ENCODE measurements around the gene OXTR. TPM values are rescaled to one million over a fixed set of nuclear protein-coding genes. Genes with fewer than 3 reads are reported as not detected.

The OXTR gene
- total RNA-seq, 4 donors from 2014 or later, result 0.20 TPM; not detected in 3

DNA sequence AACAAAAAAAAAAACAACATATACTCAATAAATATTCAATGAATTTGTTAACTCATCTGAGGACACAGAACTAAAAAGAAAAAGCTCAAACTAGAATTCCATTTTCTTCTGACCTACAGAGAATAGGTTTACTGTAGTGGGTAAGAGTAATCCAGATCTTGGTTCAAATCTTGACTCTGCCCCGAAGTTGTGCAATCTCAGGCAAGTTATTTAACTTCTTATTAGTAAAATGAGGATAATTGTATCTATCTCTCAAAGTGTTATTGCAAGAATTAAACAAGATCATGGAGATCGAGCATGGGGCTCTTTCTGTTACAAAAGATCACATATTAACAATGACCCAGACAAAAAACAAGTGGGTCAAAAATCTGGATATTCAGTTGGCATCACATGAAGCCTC lies 41.1 kb upstream of the OXTR start:
- in situ Hi-C loops (cut with MboI; ENCODE audit: low sequenced_read_pairs in 4 of 4) (no loop called here), intact Hi-C loops (cut with DNase I; ENCODE audit: low total_unique reads) (no loop called here)
- H3K4me3 ChIP-seq, result no peak overlapping the region
- H3K27me3 ChIP-seq, result no peaks in the 10 kb centered on the region
- no peak overlapping the region for H3K27ac ChIP-seq
- H3K36me3 ChIP-seq, result no peaks in the 10 kb centered on the region
- H3K9me3 ChIP-seq, result no peaks in the 10 kb centered on the region
- no peaks in the 10 kb centered on the region for H3K4me1 ChIP-seq
- DNase-seq (no peak), ATAC-seq (no peak)
- TF ChIP-seq CTCF (IDR thresholded peaks at IDR 0.05 in 4 of 5, conservative IDR thresholded peaks at IDR 0.05 in 1 of 5), result no peak
- TF ChIP-seq POLR2A (IDR thresholded peaks at IDR 0.05), result no peak

GRCh38 chr3:8805774-8806173 lies 36.4 kb upstream of the OXTR start:
- no peak for ATAC-seq
- Histone ChIP-seq H3K27me3 (no peaks in the 10 kb centered on the region), H3K4me1 (no peaks in the 10 kb centered on the region), H3K27ac (no peak overlapping the region), H3K9me3 (no peaks in the 10 kb centered on the region), H3K36me3 (no peaks in the 10 kb centered on the region), H3K4me3 (no peak overlapping the region)
- no peak for DNase-seq
- intact Hi-C loops (cut with DNase I; ENCODE audit: low total_unique reads), result no loop called here
- in situ Hi-C loops (cut with MboI; ENCODE audit: low sequenced_read_pairs in 4 of 4), result no loop called here
- TF ChIP-seq CTCF (IDR thresholded peaks at IDR 0.05 in 4 of 5, conservative IDR thresholded peaks at IDR 0.05 in 1 of 5) (no peak), POLR2A (IDR thresholded peaks at IDR 0.05) (no peak)

DNA sequence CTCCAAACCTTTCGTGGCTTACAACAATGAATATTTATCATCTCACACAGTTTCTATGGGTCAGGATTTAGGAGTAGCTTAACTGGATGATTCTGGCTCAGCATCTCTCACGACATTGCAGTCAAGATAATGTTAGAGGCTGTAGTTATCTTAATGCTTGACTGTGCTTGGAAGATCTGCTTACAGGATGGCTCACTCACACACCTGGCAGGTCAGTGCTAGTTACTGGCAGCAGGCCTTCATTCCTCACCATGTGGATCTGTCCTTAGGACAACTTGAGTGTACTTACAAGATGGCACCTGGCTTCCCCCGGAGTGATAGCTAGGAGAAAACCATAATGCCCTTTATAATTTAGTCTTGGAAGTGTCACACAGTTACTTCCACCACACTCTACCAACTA lies 32.8 kb upstream of the OXTR start:
- in situ Hi-C loops (cut with MboI; ENCODE audit: low sequenced_read_pairs in 4 of 4), result no loop called here
- no peak overlapping the region for H3K27ac ChIP-seq
- no peaks in the 10 kb centered on the region for H3K36me3 ChIP-seq
- no peak overlapping the region for H3K4me3 ChIP-seq
- no peak for DNase-seq
- no peak for ATAC-seq
- H3K9me3 ChIP-seq, result no peaks in the 10 kb centered on the region
- H3K27me3 ChIP-seq, result no peaks in the 10 kb centered on the region
- no peaks in the 10 kb centered on the region for H3K4me1 ChIP-seq
- intact Hi-C loops (cut with DNase I; ENCODE audit: low total_unique reads), result no loop called here
- TF ChIP-seq POLR2A (IDR thresholded peaks at IDR 0.05), result no peak
- no peak for TF ChIP-seq CTCF (IDR thresholded peaks at IDR 0.05 in 4 of 5, conservative IDR thresholded peaks at IDR 0.05 in 1 of 5)

- Histone ChIP-seq H3K27ac (no peak overlapping the region), H3K27me3 (no peaks in the 10 kb centered on the region), H3K9me3 (no peaks in the 10 kb centered on the region), H3K4me1 (no peaks in the 10 kb centered on the region), H3K36me3 (no peaks in the 10 kb centered on the region), H3K4me3 (no peak overlapping the region)
- intact Hi-C loops (cut with DNase I; ENCODE audit: low total_unique reads) (no loop called here), in situ Hi-C loops (cut with MboI; ENCODE audit: low sequenced_read_pairs in 4 of 4) (no loop called here)
- DNase-seq, result no peak
- TF ChIP-seq POLR2A (IDR thresholded peaks at IDR 0.05) (no peak), CTCF (IDR thresholded peaks at IDR 0.05 in 4 of 5, conservative IDR thresholded peaks at IDR 0.05 in 1 of 5) (no peak)
- ATAC-seq, result no peak
Measured at GRCh38 chr3:8800016-8800415, 30.6 kb upstream of the OXTR start.

GRCh38 chr3:8794247-8794646 lies 24.8 kb upstream of the OXTR start:
- H3K4me1 ChIP-seq, result no peaks in the 10 kb centered on the region
- ATAC-seq (no peak), DNase-seq (no peak)
- no peak overlapping the region for H3K27ac ChIP-seq
- no peaks in the 10 kb centered on the region for H3K9me3 ChIP-seq
- H3K36me3 ChIP-seq, result no peaks in the 10 kb centered on the region
- no peaks in the 10 kb centered on the region for H3K27me3 ChIP-seq
- no peak overlapping the region for H3K4me3 ChIP-seq
- intact Hi-C loops (cut with DNase I; ENCODE audit: low total_unique reads) (no loop called here), in situ Hi-C loops (cut with MboI; ENCODE audit: low sequenced_read_pairs in 4 of 4) (no loop called here)
- TF ChIP-seq POLR2A (IDR thresholded peaks at IDR 0.05) (no peak), CTCF (IDR thresholded peaks at IDR 0.05 in 4 of 5, conservative IDR thresholded peaks at IDR 0.05 in 1 of 5) (no peak)

Measured in gastrocnemius medialis (tissue), 4 donors.